Measurements from ENCODE around the gene CACNB2. TPM values are rescaled to one million over a fixed set of nuclear protein-coding genes. Genes with fewer than 3 reads are reported as not detected.
A peak's percentile ranks its signal among the peaks of the same experiment; 100 is the strongest.

The CACNB2 gene
- total and polyA plus RNA-seq, 8 donors: 4.9 to 11.1 (median 7.3) TPM

DNA sequence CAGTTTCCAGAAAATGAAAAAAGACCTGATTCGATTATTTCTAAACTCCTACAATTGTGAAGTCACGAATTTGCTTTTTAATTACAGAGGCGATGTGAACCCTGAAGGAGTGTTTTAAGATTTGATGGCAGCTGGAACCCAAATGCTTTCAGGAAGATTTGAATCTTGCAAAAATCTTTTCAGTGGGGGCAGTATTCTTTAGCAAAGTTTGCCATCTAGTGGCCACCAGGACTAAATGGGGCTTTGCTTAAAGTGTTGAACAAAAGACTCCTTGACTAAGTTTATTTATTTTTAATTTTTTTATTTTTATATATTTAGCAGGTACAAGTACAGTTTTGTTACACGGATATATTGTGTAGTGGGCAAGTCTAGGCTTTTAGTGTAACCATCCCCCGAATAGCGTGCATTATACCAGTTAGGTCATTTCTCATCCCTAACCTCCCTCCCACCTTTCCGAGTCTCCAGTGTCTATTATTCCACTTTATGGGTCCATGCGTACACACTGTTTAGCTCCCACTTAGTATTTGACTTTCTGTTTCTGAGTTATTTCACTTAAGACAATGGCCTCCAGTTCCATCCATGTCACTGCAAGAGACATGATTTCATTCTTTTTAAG, 98.8 kb downstream of the CACNB2 start:
- H3K9me3 ChIP-seq: no peaks in the 10 kb centered on the region
- intact Hi-C loops (cut with DNase I): no loop called here
- H3K4me1 ChIP-seq: no peaks in the 10 kb centered on the region
- no peak overlapping the region for H3K27ac ChIP-seq
- H3K27me3 ChIP-seq: no peaks in the 10 kb centered on the region
- no peak for DNase-seq
- H3K36me3 ChIP-seq: no peaks in the 10 kb centered on the region
- peak; percentile 60 to 73 (median 72) for ATAC-seq
- TF ChIP-seq, protein P1, sequence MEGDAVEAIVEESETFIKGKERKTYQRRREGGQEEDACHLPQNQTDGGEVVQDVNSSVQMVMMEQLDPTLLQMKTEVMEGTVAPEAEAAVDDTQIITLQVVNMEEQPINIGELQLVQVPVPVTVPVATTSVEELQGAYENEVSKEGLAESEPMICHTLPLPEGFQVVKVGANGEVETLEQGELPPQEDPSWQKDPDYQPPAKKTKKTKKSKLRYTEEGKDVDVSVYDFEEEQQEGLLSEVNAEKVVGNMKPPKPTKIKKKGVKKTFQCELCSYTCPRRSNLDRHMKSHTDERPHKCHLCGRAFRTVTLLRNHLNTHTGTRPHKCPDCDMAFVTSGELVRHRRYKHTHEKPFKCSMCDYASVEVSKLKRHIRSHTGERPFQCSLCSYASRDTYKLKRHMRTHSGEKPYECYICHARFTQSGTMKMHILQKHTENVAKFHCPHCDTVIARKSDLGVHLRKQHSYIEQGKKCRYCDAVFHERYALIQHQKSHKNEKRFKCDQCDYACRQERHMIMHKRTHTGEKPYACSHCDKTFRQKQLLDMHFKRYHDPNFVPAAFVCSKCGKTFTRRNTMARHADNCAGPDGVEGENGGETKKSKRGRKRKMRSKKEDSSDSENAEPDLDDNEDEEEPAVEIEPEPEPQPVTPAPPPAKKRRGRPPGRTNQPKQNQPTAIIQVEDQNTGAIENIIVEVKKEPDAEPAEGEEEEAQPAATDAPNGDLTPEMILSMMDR (IDR thresholded peaks at IDR 0.05): peak; percentile 30 to 66 (median 47)
- H3K4me3 ChIP-seq: no peak overlapping the region
- 48 to 58% methylated on average over 8 of the region's 8 CpGs for WGBS, 2 donors
- peak; percentile 92 for FAIRE-seq

DNA sequence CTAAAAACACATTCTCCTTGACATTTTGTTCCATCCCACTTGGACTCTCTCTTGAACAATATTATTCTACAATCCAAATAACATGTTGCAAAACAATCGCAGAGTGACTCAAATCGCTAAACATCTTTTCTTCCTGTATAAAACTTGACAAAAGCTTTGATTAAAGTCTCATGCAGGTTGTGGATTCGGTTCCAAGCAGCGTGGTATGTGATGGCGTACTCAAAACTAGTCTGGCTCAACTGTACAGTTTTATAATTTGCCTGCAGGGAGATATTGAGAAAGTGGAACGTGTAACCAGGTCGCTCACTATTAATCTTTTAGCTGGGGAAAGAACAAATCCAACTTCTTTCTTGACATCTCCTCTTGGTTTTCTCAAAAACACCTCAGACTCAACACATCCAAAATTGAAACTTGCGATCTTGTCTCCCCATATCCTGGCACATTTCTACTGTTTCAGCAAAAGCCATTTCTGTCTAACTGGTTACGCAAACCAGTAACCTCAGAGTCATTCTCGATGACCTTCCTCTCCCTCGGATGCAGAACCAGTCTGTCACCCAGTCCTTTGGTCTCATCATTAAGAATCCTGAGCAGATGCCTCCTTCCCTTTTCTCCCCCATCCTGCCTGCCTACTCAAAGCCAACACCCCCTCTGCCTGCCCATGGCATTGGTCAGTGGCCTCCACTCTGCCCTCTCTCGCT, 100.1 kb downstream of the CACNB2 start:
- Histone ChIP-seq H3K27me3 (no peaks in the 10 kb centered on the region), H3K36me3 (no peaks in the 10 kb centered on the region), H3K4me3 (no peak overlapping the region), H3K9me3 (no peaks in the 10 kb centered on the region), H3K4me1 (no peaks in the 10 kb centered on the region), H3K27ac (no peak overlapping the region)
- 81 to 83% methylated on average over 12 of the region's 12 CpGs for WGBS, 2 donors
- no peak for FAIRE-seq
- intact Hi-C loops (cut with DNase I): no loop called here
- no peak for ATAC-seq
- TF ChIP-seq, protein P1 (IDR thresholded peaks at IDR 0.05): no peak
- DNase-seq: no peak

DNA sequence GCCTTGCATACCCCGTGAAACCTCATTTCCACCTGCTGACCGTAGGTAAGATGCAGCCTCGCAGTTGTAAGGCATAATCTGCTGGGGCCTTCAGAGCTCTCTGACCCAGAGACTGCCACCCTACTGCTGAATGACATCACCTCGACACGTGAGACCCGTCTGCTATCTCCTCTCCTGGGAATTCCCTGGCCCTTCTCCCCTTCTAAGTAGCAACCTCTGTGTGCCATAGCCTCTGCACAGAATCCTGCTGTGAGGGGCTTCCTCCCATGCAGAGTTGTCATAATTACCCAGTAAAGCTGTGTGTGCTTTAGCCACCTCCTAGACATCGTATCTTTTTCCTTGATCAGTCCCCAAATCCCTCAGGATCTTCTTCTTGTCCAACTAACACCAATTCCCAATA, 106.7 kb downstream of the CACNB2 start:
- no peak for ATAC-seq
- no peaks in the 10 kb centered on the region for H3K9me3 ChIP-seq
- no peak overlapping the region for H3K27ac ChIP-seq
- 88 to 96% methylated on average over 7 of the region's 7 CpGs for WGBS, 2 donors
- H3K27me3 ChIP-seq: no peaks in the 10 kb centered on the region
- no peak for FAIRE-seq
- intact Hi-C loops (cut with DNase I): no loop called here
- DNase-seq: no peak
- H3K4me1 ChIP-seq: no peaks in the 10 kb centered on the region
- H3K36me3 ChIP-seq: no peaks in the 10 kb centered on the region
- TF ChIP-seq, protein P1 (IDR thresholded peaks at IDR 0.05): no peak
- H3K4me3 ChIP-seq: no peak overlapping the region

DNA sequence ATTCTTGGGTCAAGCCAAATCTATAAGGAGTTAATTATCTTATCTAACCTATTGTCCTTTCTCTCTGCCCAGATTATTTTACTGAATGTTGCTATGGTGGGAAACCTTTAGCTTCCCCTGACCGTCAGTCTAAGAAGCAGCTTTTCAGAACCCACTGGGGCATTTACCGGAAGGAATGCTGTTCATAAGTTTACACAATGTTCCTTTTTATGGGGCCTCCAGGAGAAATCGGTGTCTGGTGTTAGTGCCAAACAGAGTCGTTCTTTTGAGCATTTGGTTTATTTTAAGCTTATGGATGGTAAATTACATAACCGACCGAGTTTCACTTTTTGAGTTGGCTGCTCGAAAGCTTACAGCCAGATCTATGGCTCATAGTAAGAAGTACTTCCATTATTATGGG, 111.9 kb downstream of the CACNB2 start:
- Histone ChIP-seq H3K27me3 (no peaks in the 10 kb centered on the region), H3K4me3 (no peak overlapping the region), H3K36me3 (no peaks in the 10 kb centered on the region), H3K27ac (no peak overlapping the region), H3K4me1 (no peaks in the 10 kb centered on the region), H3K9me3 (no peaks in the 10 kb centered on the region)
- intact Hi-C loops (cut with DNase I): no loop called here
- no peak for DNase-seq
- FAIRE-seq: no peak
- TF ChIP-seq, protein P1 (IDR thresholded peaks at IDR 0.05): no peak
- ATAC-seq: no peak
- 88 to 89% methylated on average over 7 of the region's 7 CpGs for WGBS, 2 donors

DNA sequence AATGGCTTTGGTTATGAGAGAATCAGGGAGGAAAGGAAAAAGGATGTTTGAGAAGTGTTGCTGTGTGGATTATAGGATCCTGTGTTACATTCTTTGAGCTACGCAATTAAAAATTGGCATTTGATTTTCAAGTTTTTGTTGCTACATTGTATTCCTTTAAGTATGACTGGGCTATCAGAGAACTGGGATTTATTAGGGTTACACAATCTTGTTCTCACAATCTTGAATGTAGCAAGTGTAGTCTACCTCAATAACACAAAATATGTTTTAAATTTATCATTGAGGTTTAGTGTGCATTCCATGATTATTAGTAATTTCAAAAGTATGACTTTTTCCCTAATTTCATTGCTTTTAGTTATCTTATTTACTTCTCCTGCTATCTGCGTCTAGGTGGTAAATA, 113.9 kb downstream of the CACNB2 start:
- Histone ChIP-seq H3K27me3 (no peaks in the 10 kb centered on the region), H3K36me3 (no peaks in the 10 kb centered on the region), H3K4me1 (no peaks in the 10 kb centered on the region), H3K4me3 (no peak overlapping the region), H3K27ac (no peak overlapping the region), H3K9me3 (no peaks in the 10 kb centered on the region)
- FAIRE-seq (no peak), ATAC-seq (no peak), DNase-seq (no peak)
- intact Hi-C loops (cut with DNase I): no loop called here
- TF ChIP-seq, protein P1 (IDR thresholded peaks at IDR 0.05): no peak
- WGBS, 2 donors: 71 to 73% methylated on average over 2 of the region's 2 CpGs

Data from pancreas (tissue), 10 donors.